Measurements from ENCODE around the gene TP53TG5.

DNA sequence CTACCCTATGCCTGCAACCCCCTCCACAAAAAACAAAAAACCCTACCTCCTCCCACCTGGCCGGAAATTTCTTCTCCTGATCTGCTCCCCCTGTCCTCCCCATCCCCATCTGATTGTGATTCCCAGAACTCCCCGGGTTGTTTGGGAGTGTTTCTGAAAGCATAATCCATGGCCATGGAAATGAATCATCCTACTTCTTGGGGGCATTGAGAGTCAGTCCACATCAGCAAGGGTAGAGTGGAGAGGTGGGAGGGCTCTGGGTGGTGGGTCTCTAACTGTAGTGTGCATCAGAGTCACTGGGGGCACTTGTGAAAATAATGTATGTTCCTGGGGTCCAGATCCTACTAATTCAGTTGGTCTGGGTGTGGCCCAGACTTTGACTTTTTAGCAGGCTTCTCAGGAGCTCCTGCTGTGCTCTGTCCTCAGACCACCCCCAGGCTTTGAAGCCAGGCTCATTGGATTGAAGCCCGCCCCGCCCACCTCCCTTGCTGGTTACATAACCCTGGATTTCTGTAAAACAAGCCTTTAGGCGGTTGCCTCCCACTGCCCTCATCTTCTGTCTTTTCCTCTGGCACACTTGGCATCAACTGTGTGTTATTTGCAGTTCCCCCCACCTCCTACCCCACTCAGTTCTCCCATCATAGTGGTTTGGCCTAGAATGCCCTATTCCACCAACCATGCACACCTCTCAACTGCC, 48.3 kb upstream of the TP53TG5 start:
- no peak for TF ChIP-seq EP300 (IDR thresholded peaks at IDR 0.05)
- TF ChIP-seq, protein P1, sequence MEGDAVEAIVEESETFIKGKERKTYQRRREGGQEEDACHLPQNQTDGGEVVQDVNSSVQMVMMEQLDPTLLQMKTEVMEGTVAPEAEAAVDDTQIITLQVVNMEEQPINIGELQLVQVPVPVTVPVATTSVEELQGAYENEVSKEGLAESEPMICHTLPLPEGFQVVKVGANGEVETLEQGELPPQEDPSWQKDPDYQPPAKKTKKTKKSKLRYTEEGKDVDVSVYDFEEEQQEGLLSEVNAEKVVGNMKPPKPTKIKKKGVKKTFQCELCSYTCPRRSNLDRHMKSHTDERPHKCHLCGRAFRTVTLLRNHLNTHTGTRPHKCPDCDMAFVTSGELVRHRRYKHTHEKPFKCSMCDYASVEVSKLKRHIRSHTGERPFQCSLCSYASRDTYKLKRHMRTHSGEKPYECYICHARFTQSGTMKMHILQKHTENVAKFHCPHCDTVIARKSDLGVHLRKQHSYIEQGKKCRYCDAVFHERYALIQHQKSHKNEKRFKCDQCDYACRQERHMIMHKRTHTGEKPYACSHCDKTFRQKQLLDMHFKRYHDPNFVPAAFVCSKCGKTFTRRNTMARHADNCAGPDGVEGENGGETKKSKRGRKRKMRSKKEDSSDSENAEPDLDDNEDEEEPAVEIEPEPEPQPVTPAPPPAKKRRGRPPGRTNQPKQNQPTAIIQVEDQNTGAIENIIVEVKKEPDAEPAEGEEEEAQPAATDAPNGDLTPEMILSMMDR (IDR thresholded peaks at IDR 0.05): no peak

Measured in tibial nerve (tissue), 4 donors.